GM15510 (cell line): ENCODE measurements around the gene PLCB3.

Source experiments
- POLR2A ChIP-seq: IDR thresholded peaks from 3 replicates; pipeline ENCODE4 v1.6.1; 2011; ENCODE audit warnings: borderline replicate concordance; ENCODE audit not compliant: insufficient read length; ENCODE audit errors: extremely low read depth

Gene PLCB3

GRCh38 chr11:64251016-64251752 lies at the start of gene PLCB3:
PLCB3 (plus strand) TSS chr11:64251530; CDS start chr11:64251650, 120 bp downstream.
- TF ChIP-seq POLR2A, result peak; percentile 76

DNA sequence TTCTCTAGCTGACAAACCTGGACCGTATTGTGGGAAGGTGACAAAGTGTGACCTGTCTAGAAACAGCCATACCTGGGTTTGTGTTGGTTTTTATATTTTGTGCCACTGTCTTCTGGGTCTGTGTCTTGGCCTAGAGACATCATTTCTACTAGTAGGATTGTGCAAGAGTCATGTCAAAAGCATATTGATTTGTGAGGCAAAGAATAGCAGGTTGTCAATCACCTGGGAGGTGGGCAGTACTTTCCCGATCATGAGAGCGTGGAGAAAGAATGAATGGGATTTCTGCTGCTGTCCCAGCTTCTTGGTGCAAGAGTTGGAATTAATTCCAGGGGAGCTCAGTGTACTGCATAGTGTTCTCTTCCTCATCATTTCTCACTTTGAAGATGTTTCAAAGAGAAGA lies 49.8 kb upstream of the PLCB3 start:
- TF ChIP-seq POLR2A, result no peak

- TF ChIP-seq POLR2A, result no peak
Measured at GRCh38 chr11:64202992-64203391, 48.3 kb upstream of the PLCB3 start.

GRCh38 chr11:64203421-64204079 lies 47.8 kb upstream of the PLCB3 start:
- TF ChIP-seq POLR2A, result no peak

DNA sequence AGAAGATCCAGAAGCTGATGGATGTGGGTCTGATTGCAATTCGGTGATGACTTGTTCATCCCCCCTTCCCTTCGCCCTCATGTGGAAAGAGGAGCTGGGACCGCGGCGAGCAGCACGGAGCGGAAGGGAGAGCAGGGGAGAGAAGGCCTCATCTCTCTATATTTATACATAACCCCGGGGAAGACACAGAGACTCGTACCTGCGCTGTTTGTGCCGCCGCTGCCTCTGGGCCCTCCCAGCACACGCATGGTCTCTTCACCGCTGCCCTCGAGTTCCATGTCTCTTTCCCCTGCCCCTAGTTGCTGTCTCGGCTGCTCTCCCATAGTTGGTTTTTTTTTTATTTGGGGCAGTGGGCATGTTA lies 47.3 kb upstream of the PLCB3 start:
- no peak for TF ChIP-seq POLR2A

DNA sequence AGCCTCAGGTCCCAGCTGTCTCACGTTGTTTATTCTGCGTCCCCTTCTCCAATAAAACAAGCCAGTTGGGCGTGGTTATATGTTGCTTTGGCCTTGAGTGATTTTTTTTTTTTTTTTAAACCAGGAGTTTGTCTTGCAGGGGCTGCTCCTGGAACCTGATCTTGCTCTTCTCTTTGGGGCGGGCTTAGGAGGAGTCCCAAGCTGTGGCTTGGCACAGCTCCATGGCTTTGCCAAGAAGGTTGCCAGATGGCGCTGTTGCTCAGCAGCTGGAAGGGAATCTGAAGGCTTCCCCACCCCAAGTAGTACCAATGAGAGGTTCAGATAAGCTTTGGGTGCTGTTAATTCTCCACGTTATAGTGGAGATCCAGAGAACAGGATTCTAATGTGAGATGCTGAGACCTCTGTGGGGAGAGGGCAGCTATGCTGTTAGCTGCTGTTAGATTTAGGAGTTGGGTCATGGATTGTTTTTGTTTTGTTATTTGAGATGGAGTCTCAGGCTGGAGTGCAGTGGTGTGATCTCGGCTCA lies 46.8 kb upstream of the PLCB3 start:
- no peak for TF ChIP-seq POLR2A

- TF ChIP-seq POLR2A, result peak; percentile 68
Measured at GRCh38 chr11:64206457-64207255, 44.7 kb upstream of the PLCB3 start, which contains the start of gene FERMT3. FERMT3 (plus strand) TSS chr11:64206721; CDS start chr11:64207365, 644 bp downstream.

DNA sequence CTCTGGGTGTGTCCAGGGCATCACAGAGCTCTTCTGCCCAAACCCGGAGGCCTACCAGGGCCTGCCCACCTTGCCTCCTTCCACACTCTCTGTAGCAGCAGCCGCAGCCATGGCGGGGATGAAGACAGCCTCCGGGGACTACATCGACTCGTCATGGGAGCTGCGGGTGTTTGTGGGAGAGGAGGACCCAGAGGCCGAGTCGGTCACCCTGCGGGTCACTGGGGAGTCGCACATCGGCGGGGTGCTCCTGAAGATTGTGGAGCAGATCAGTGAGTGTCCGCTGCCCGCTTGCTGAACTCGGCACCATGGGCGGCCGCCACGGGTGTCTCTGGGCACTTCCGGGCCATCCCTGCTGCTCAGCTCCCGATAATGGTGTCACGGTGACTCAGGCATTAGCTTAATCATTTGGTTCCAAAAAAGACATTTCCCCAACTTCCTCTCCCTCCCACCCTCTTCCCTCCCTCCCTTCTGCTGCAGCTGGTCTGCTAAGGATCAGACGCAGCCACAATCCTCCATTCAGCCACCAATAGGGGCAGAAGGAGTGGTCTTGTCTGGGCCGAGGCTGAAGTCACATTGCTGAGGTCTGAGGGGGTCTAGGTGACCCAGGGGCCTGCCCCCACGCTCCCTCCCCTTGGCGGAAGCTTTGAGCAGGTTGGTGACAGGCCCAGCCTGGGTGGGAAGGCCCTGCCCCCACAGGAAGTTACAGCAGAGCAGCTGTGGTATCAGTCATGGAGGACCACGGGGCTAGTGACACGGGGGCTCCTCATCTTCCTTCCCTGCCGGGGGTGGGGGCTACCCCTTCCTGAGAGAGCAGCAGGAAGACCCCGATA lies 43.9 kb upstream of the PLCB3 start:
- TF ChIP-seq POLR2A, result peak; percentile 54

DNA sequence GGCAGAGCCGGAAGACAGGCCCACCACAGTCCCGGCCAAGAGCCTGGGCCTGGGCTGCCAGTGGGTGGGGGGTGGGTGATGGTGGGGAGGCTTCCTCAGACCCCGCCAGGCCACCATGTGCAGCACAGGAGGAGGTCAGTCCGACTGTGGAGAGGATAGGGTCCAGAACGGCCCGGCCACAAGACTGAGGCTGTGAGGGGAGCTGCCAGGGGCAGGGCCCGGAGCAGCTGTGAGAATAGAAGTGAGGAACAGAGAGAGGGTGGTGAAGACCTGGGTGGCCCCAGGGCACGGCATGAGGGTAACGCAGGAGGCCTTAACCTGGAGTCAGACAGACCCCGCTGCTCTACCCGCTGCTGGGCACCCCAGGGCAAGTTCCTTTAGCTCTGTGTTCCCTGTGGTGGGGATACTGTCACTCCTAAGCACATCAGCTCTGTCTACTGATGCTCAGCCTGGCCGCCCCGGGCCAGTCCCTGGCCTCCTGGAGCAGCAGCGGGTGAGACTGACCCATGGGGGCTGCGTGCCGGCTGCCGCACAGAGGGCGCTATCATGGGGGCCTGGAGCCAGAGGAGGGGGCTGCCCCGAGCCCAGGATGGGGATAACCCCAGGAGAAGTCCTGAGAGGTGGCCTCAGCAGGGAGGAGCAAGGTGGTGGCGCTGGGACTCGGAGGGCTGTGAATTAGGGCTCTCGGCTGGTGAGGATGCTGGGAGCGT lies 43.1 kb upstream of the PLCB3 start:
- no peak for TF ChIP-seq POLR2A

DNA sequence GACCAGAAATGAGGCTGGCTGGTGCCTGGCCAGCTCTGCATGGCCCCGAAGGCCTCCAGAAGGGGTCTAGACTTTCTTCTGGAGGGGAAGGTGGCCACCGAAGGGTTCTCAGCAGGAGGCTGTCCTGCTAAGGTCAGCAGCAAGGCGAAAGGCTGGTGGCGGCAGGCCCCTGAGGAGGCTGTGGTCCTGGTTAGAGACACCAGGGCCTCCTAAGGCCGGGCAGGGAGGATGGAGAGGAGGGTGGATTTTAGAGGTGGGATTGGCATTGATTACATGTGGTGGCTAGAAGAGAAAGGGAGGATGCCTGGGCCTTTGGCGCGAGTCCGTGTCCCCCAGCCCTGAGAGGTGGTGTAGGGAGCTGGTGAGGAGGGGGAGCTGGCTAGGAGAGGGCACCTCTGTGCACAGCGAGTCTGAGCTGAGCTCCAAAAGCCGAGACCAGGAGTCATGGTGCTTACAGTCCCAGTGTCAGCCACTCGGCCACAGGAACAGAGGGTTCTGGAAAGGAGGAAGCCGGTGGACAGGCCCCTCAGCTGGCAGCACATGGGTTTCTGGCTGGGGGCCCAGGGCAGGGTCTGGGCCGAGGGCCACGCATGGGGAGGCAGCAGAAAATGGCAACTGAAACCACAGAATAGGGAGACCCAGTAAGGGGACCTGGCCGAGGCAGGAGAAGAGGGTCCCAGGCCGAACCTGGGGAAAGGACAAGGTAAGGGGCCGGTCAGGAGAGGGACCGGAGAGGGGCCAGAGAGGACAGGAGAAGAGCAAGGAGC lies 42.4 kb upstream of the PLCB3 start:
- TF ChIP-seq POLR2A, result no peak

- TF ChIP-seq POLR2A, result no peak
Measured at GRCh38 chr11:64209563-64209843, 41.8 kb upstream of the PLCB3 start.

DNA sequence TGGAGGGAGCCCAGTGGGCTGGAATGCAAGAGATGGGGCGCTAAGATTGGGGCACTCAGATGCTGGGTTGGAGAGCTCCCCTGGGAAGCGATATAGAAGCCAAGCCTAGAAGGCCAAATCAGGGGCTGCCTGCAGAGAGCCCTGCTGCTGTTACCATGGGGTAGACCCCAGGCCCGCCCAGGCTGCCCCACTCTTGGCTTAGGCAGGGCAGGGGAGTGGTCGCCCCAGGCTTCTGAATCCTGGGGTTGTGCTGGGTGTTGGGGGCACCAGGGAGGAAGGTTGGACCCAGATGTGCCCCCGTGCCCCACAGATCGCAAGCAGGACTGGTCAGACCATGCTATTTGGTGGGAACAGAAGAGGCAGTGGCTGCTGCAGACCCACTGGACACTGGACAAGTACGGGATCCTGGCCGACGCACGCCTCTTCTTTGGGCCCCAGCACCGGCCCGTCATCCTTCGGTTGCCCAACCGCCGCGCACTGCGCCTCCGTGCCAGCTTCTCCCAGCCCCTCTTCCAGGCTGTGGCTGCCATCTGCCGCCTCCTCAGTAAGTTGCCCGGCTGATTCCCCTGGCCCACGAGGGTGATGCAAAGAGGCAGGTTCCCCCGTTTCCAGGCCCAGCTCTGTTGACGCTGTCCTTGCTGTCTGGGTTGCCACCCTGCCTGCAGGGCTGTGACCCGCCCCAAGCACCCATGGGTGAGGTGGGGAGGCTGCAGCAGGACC lies 40.9 kb upstream of the PLCB3 start:
- TF ChIP-seq POLR2A, result no peak

- TF ChIP-seq POLR2A, result no peak
Measured at GRCh38 chr11:64211181-64211872, 40.0 kb upstream of the PLCB3 start.

DNA sequence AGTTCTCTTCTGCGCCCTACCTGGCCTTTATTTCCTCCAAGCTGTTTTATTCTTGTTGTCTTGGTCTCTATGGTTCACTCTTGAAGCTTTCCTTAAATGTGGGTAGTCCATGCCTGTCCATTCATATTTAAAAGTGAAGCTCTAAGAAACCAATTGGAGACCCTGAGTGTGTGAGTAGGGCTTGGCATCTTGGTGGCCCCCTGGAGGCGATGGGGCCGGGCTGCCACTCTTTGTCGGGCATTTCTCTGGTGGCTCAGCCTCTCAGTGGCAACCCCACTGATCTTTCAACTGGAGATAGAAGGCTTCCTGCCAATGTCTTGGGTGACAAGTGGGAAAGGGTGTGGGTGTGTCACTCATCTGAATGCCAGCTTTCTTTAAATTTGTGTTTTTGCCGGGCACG lies 34.5 kb upstream of the PLCB3 start:
- TF ChIP-seq POLR2A, result no peak
